NCI-H2081 treated with DMSO at 0.1 percent for 48 hours (cell line): ENCODE measurements around the gene CADM3.

Source experiments
- DNase-seq: peaks from one replicate; lab custom pipeline; 2025; lab: John Stamatoyannopoulos, UW

CADM3 gene

GRCh38 chr1:159207080-159207479, 35.7 kb downstream of the CADM3 start:
- DNase-seq = no peak

- DNase-seq = no peak
Observed at GRCh38 chr1:159207774-159208173, 36.4 kb downstream of the CADM3 start.

- no peak for DNase-seq
Observed at GRCh38 chr1:159208175-159208825, 36.9 kb downstream of the CADM3 start.

GRCh38 chr1:159209061-159209460, 37.6 kb downstream of the CADM3 start:
- DNase-seq = no peak

- DNase-seq = no peak
Observed at GRCh38 chr1:159211331-159212136, 40.1 kb downstream of the CADM3 start.

GRCh38 chr1:159212596-159212995, 41.2 kb downstream of the CADM3 start:
- DNase-seq = no peak

- no peak for DNase-seq
Observed at GRCh38 chr1:159214149-159214760, 42.8 kb downstream of the CADM3 start.

- no peak for DNase-seq
Observed at GRCh38 chr1:159218649-159219636, 47.5 kb downstream of the CADM3 start.

- DNase-seq = no peak
Observed at GRCh38 chr1:159222075-159222865, 50.9 kb downstream of the CADM3 start.

GRCh38 chr1:159223004-159223403, 51.6 kb downstream of the CADM3 start:
- DNase-seq = no peak

- DNase-seq = no peak
Observed at GRCh38 chr1:159228554-159228953, 57.1 kb downstream of the CADM3 start.

- DNase-seq = no peak
Observed at GRCh38 chr1:159229260-159229885, 58.0 kb downstream of the CADM3 start.

- DNase-seq = no peak
Observed at GRCh38 chr1:159229896-159230295, 58.5 kb downstream of the CADM3 start.

GRCh38 chr1:159239551-159240220, 68.3 kb downstream of the CADM3 start:
- no peak for DNase-seq

GRCh38 chr1:159247266-159247665, 75.9 kb downstream of the CADM3 start:
- DNase-seq = no peak

- DNase-seq = no peak
Observed at GRCh38 chr1:159248311-159248710, 76.9 kb downstream of the CADM3 start.

- no peak for DNase-seq
Observed at GRCh38 chr1:159250638-159251216, 79.3 kb downstream of the CADM3 start.
